ENCODE measurements around the gene STARD13. TPM values are rescaled to one million over a fixed set of nuclear protein-coding genes. Genes with fewer than 3 reads are reported as not detected.

STARD13 gene
- total RNA-seq, 1 experiment from 2014 or later, result 2.1 TPM

- Histone ChIP-seq H4K91ac (ENCODE audit: insufficient read length, low read depth, low read length) (no peak overlapping the region), H4K8ac (replicated peaks; ENCODE audit: insufficient read length, low read depth, low read length) (no peak overlapping the region), H3K4me2 (ENCODE audit: insufficient read depth, insufficient read length, low read length) (no peak overlapping the region), H3K4ac (ENCODE audit: low read depth, low read length) (no peak overlapping the region), H3K27ac (ENCODE audit: insufficient read length, low read depth, low read length) (no peak overlapping the region), H2AK5ac (ENCODE audit: insufficient read length, low read length) (no peak overlapping the region), H2BK120ac (ENCODE audit: low read depth, low read length, poor library complexity, severe bottlenecking) (no peak overlapping the region), H4K20me1 (ENCODE audit: control insufficient read depth, insufficient read depth, insufficient read length) (no peaks in the 10 kb centered on the region), H3K79me1 (ENCODE audit: insufficient read depth, low read depth, low read length, poor library complexity, severe bottlenecking) (no peaks in the 10 kb centered on the region), H3K9me3 (ENCODE audit: control insufficient read depth, low read depth, low read length) (no peaks in the 10 kb centered on the region), H2AFZ (ENCODE audit: low read length) (no peak overlapping the region), H4K5ac (ENCODE audit: insufficient read length, low read depth, low read length) (no peak overlapping the region), H2BK20ac (ENCODE audit: low read depth, low read length, poor library complexity, severe bottlenecking) (no peak overlapping the region), H3K14ac (ENCODE audit: insufficient read depth, low read length) (no peak overlapping the region), H2BK5ac (ENCODE audit: insufficient read length, low read length) (no peak overlapping the region), H2BK12ac (ENCODE audit: insufficient read length, low read depth, low read length) (no peak overlapping the region), H3K27me3 (ENCODE audit: insufficient read depth, low read length) (no peaks in the 10 kb centered on the region), H3K9ac (ENCODE audit: extremely low read depth, insufficient read length, low read length) (no peak overlapping the region), H3K23me2 (ENCODE audit: insufficient read length, low read depth, low read length, poor library complexity, severe bottlenecking) (no peaks in the 10 kb centered on the region), H3T11ph (ENCODE audit: low read length) (no peak overlapping the region), H3K23ac (ENCODE audit: insufficient read length, low read depth, low read length) (no peak overlapping the region), H3K79me2 (ENCODE audit: insufficient read depth, low read length) (no peaks in the 10 kb centered on the region), H3K56ac (ENCODE audit: insufficient read length, low read depth, low read length) (no peak overlapping the region), H3K4me1 (ENCODE audit: insufficient read depth, low read length) (no peaks in the 10 kb centered on the region), H3K18ac (ENCODE audit: insufficient read length, low read depth, low read length) (no peak overlapping the region), H2BK15ac (ENCODE audit: low read depth, low read length) (no peak overlapping the region)
- H3K4me3 Mint-ChIP-seq, result no peak overlapping the region
- no peak overlapping the region for H3K27ac Mint-ChIP-seq
- no peak for TF ChIP-seq CTCF (conservative IDR thresholded peaks at IDR 0.05)
- no CpG with 5 or more reads among the region's 3 CpGs for WGBS (ENCODE audit: extremely low coverage, insufficient read length, low lambda C conversion rate)
- H3K27me3 Mint-ChIP-seq (ENCODE audit: low read depth), result no peaks in the 10 kb centered on the region
- peaks cover 8 to 20% (median 15%) of the 10 kb centered on the region in 3 experiments for H3K36me3 Mint-ChIP-seq (ENCODE audit: insufficient read depth in 1 of 3, low read depth in 3 of 3)
- peaks cover 16 to 21% of the 10 kb centered on the region in 2 experiments; a peak in 4 of 5 replicates for H3K9me3 Mint-ChIP-seq
- no peak for DNase-seq
- peaks cover 0 to 3% of the 10 kb centered on the region in 2 experiments; a peak in 1 of 4 replicates for H3K4me1 Mint-ChIP-seq
These were observed 41.2 kb downstream of the STARD13 start for GRCh38 chr13:33244210-33244906.

Data from H9 (cell line).